ENCODE data around the gene DEXI.
"Not testable (repeated sequence)": the region's sequence is repeated elsewhere in the genome, so short reads cannot be mapped to it uniquely, and the experiment has no call there.

Gene DEXI

GRCh38 chr16:10926094-10926493 is 16.2 kb downstream of the DEXI start:
- no peak for TF ChIP-seq ZNF391 (tag by site-specific recombination; IDR thresholded peaks at IDR 0.05; ENCODE audit: borderline replicate concordance, low read depth)
- TF ChIP-seq REPIN1 (tag by site-specific recombination; IDR thresholded peaks at IDR 0.05; ENCODE audit: low read depth): no peak
- TF ChIP-seq ZNF76 (tag by site-specific recombination; IDR thresholded peaks at IDR 0.05; ENCODE audit: borderline replicate concordance, low read depth): no peak
- peak; percentile 54 for TF ChIP-seq ZBTB17 (tag by site-specific recombination; IDR thresholded peaks at IDR 0.05)
- no peak for TF ChIP-seq ZNF433 (tag by site-specific recombination; IDR thresholded peaks at IDR 0.05; ENCODE audit: low read depth)
- Histone ChIP-seq H3K27ac (ENCODE audit: extremely low read depth, low read depth, low read length) (no peak overlapping the region), H3K4me3 (ENCODE audit: low read depth, low read length) (no peak overlapping the region), H3K4me1 (ENCODE audit: control insufficient read depth, insufficient read depth, low read length) (no peaks in the 10 kb centered on the region), H3K36me3 (ENCODE audit: control insufficient read depth in 2 of 2, insufficient read depth in 1 of 2, low read length in 2 of 2) (peaks cover 0 to 39% of the 10 kb centered on the region in 2 experiments; a peak in 2 of 3 replicates), H3K9me3 (ENCODE audit: control insufficient read depth, insufficient read depth, low read depth, low read length) (no peaks in the 10 kb centered on the region)
- POLR2A ChIA-PET: interaction anchor here (0.7 kb wide), 1 partner anchor 11 kb away, joined by 3 read pairs; no protein-coding TSS in a partner anchor
- CTCF ChIA-PET: interaction anchor here (0.5 to 0.6 kb wide), 3 partner anchors 10 to 189 kb away, joined by 3 read pairs; no protein-coding TSS in a partner anchor

- CTCF ChIA-PET: interaction anchor here (0.5 to 0.6 kb wide), 2 partner anchors 9 to 260 kb away, joined by 3 to 4 read pairs; no protein-coding TSS in a partner anchor
- peaks cover 0 to 37% of the 10 kb centered on the region in 2 experiments; a peak in 2 of 3 replicates for H3K36me3 ChIP-seq (ENCODE audit: control insufficient read depth in 2 of 2, insufficient read depth in 1 of 2, low read length in 2 of 2)
- H3K4me1 ChIP-seq (ENCODE audit: control insufficient read depth, insufficient read depth, low read length); H3K27ac ChIP-seq (ENCODE audit: extremely low read depth, low read depth, low read length); H3K4me3 ChIP-seq (ENCODE audit: low read depth, low read length); POLR2A ChIA-PET; H3K9me3 ChIP-seq (ENCODE audit: control insufficient read depth, insufficient read depth, low read depth, low read length): not testable (repeated sequence)
- TF ChIP-seq ZNF121 (tag by site-specific recombination; IDR thresholded peaks at IDR 0.05): peak; percentile 67
Measured at GRCh38 chr16:10925285-10925684, 17.0 kb downstream of the DEXI start.

- POLR2A ChIA-PET: no interaction called here
- Histone ChIP-seq H3K27ac (ENCODE audit: extremely low read depth, low read depth, low read length) (no peak overlapping the region), H3K36me3 (ENCODE audit: control insufficient read depth in 2 of 2, insufficient read depth in 1 of 2, low read length in 2 of 2) (peaks cover 0 to 25% of the 10 kb centered on the region in 2 experiments; a peak in 2 of 3 replicates), H3K9me3 (ENCODE audit: control insufficient read depth, insufficient read depth, low read depth, low read length) (no peaks in the 10 kb centered on the region), H3K4me1 (ENCODE audit: control insufficient read depth, insufficient read depth, low read length) (no peaks in the 10 kb centered on the region), H3K4me3 (ENCODE audit: low read depth, low read length) (no peak overlapping the region)
- CTCF ChIA-PET: no interaction called here
- TF ChIP-seq ZNF175 (tag by site-specific recombination; IDR thresholded peaks at IDR 0.05) (no peak), ZNF488 (tag by site-specific recombination; IDR thresholded peaks at IDR 0.05) (no peak), ZNF184 (tag by site-specific recombination; IDR thresholded peaks at IDR 0.05) (no peak), REPIN1 (tag by site-specific recombination; IDR thresholded peaks at IDR 0.05; ENCODE audit: low read depth) (no peak), ZNF404 (tag by site-specific recombination; IDR thresholded peaks at IDR 0.05) (no peak), TSHZ1 (tag by site-specific recombination; IDR thresholded peaks at IDR 0.05; ENCODE audit: borderline replicate concordance) (no peak), ZNF692 (tag by site-specific recombination; IDR thresholded peaks at IDR 0.05) (no peak), ZNF112 (tag by site-specific recombination; IDR thresholded peaks at IDR 0.05) (no peak), IKZF3 (tag by site-specific recombination; IDR thresholded peaks at IDR 0.05) (no peak), ZNF626 (tag by site-specific recombination; IDR thresholded peaks at IDR 0.05) (no peak), ZNF558 (tag by site-specific recombination; IDR thresholded peaks at IDR 0.05) (no peak), ZNF366 (tag by site-specific recombination; conservative IDR thresholded peaks at IDR 0.05) (no peak), ZNF670 (tag by site-specific recombination; IDR thresholded peaks at IDR 0.05; ENCODE audit: low read depth) (no peak), ZNF280D (tag by site-specific recombination; IDR thresholded peaks at IDR 0.05) (no peak), ZNF398 (tag by site-specific recombination; IDR thresholded peaks at IDR 0.05) (no peak)
Measured at GRCh38 chr16:10923650-10924214, 18.5 kb downstream of the DEXI start.

Data from HEK293 (cell line).